Measurements from ENCODE around the gene CCDC137.

Gene CCDC137

DNA sequence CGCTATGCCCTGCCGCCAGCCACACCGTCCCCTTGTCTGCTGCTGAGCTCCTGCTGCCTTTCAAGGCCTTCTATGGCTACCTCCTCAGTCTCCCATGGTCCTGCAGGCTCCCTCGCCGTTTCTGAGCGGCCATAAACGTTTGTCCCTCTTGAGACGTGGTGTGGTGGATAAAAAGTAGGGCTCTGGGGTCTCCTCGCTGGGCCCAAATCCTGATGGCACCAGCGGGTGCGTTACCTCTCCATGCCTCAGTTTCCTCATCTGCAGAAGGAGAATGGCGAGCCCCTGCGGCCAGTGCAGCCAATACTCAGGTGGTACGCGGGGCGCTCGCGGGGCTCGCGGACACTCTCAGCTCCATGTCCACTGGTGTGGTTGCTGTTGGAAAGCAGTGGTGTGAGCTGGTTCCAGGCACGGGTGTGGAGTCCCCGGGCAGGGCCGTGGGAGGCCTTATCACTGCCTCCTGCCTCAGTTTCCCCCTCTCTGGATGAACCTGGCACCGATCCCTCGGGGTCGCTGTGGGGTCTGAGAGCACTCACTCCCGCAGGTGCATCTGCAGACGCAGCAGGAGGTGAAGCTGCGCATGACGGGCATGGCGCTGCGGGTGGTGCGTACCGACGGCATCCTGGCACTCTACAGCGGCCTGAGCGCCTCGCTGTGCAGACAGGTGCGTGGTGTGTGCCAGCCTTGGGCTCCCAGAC lies 48.0 kb downstream of the CCDC137 start:
- DNase-seq (ENCODE audit: low read depth in 4 of 4, low spot score in 1 of 4) = no peak

DNA sequence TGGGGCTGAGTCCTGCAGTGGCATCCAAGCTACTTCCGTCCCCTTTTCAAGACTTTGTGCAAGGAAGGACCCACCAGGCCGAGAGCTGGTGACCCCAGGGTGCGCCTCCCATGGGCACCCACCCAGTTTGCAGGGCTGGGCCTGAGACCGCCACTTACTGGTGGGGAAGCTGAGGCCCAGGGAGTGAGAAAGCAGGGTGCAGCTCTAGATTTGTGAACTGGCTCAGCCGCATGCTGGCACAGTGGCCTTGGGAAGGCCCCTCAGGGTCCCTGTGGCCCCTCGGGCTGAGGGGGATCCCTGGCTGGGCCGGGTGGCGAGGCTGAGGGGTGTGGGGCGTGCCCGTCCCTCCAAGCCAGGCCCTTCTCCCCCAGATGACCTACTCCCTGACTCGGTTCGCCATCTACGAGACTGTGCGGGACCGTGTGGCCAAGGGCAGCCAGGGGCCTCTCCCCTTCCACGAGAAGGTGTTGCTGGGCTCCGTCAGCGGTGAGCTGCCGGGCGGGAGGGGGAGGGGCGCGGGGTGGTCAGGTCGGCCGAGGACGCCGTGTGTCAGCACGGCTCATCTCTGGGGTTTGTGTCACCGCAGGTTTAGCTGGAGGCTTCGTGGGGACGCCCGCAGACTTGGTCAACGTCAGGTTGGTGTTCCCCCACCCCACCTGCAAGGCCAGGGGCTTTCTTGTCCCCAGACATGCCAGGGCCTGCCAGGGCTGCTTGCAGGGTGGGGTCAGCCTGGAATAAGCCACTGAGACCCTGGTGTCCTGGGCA lies 48.8 kb downstream of the CCDC137 start:
- DNase-seq (ENCODE audit: low read depth in 4 of 4, low spot score in 1 of 4) = no peak

DNA sequence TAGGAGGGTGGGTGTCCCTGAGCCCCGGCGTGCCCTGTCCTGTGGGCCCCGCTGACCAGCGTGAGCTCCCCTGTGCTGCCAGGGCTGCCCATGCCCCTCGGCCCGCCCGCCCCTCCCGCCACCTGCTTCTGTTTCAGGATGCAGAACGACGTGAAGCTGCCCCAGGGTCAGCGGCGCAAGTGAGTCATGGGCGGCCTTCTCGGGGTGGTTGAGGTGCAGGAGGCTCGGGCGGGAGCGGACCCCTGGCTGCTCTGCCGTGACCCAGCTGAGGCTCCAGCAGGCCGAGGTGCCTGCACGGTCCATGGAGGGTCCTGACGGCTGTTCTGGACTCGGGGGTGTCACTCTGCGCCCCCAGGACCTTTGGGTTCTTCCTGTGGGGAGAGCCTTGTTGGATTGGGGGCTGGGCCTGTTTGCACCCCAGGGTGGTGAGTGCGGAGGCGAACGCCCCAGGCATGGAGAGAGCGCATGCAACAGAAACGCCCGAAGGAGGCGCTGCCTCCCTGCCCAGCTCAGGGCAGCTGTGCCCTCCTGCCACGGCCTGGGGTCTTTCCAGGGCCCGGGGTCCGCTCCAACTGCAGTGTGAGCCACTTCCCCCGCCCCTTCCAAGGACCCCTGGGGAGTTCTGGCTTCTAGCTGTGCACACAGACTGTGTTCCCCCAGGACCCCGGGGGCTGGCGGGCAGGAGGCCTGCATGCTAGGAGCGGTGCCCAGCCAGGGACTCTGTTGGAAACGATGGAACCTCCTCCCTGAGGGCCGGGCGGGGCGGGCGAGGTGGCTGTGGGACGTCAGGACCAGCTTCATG lies 49.5 kb downstream of the CCDC137 start:
- no peak for DNase-seq (ENCODE audit: low read depth in 4 of 4, low spot score in 1 of 4)

DNA sequence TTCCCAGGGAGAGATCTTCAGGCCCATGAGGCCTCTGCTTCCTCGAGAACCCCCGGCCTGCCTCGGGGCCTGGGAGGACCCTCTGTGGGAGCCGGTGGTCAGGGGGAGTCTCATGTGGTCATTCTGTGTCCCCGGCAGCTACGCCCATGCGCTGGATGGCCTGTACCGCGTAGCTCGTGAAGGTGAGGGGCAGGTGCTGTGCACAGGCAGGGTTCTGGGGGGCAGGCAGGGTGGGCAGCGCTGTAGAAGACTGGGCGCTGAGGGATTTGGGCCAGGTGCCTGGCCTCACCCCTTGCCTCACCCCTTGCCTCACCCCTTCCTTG lies 50.1 kb downstream of the CCDC137 start:
- DNase-seq (ENCODE audit: low read depth in 4 of 4, low spot score in 1 of 4) = no peak

DNA sequence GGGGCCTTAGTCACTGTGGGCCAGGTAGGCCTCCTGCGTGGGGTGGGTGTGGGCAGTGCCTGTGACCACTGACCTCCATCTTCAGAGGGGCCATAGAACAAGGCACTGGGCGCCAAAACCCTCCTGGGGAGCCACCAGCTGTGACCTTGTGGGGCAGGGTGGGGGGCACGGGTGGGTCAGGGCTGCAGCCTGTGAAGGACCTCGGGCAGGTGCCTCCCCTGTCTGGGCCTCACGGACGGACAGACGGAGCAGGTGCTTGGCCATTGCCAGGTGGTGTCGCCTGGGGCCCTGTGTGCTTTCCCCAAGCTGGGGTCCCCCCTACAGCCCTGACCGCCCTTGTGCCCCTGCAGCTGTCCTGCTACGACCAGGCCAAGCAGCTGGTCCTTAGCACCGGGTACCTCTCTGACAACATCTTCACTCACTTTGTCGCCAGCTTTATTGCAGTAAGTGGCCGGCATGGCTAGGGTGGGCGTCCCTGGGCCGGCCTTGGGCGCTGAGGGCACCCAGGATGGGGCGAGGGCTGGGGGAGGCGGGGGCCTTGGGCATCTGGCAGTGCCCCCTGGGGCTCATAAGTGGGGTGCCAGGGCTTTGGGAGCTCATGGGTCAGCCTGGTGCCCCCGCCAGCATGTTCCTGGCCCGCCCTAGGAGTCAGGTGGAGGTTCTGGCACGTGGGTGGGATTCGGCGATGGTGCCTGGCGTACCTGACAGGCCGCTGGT lies 50.7 kb downstream of the CCDC137 start:
- DNase-seq (ENCODE audit: low read depth in 4 of 4, low spot score in 1 of 4) = no peak

DNA sequence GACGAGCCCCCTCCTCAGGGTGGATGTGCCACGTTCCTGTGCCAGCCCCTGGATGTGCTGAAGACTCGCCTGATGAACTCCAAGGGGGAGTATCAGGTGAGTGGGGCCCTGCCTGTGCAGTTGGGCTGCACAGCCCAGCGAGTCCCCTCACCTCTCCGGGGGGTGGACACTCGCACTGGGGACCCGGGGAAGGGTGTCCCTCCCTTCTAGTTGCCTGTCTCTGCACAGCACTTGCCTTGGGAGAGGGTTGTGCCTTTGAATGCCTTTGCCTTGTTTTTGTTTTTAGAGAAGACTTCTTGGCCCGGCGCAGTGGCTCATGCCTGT lies 51.2 kb downstream of the CCDC137 start:
- no peak for DNase-seq (ENCODE audit: low read depth in 4 of 4, low spot score in 1 of 4)

DNA sequence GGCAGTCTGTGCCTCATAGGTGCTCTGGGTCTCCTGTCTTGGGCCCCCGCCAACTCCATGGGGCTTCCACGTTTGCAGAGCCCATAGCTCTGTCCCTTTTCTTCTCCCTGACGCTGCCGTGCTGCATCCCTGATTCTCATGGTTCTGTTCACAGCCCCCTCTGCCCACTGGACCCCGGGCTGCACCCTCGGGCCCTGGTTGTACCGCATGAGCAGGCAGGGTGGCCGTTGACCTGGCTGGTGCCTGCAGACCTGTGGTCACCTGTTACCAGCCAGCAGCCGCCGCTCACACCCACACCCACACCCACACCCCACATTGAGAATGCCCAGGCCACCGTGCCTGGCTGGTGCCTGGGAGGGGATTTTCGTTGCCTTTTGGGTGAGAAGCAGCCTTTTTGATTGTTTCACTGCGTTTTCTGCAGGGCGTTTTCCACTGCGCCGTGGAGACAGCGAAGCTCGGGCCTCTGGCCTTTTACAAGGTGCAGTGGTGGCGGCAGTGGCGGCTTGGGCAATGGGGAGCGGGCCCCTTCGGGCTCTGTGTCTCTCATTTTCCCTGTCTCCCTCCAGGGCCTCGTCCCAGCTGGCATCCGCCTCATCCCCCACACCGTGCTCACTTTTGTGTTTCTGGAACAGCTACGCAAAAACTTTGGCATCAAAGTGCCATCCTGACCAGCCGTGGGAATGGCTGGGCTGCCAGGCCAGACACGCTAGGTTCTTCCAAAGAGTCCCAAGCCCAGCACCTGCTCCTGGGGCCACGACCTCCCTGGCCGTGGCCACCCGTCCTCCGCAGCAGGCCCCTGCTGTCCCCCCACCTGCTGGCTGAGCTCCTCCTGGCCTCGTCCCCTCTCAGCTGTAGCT lies 53.1 kb downstream of the CCDC137 start:
- DNase-seq (ENCODE audit: low read depth in 4 of 4, low spot score in 1 of 4) = no peak

DNA sequence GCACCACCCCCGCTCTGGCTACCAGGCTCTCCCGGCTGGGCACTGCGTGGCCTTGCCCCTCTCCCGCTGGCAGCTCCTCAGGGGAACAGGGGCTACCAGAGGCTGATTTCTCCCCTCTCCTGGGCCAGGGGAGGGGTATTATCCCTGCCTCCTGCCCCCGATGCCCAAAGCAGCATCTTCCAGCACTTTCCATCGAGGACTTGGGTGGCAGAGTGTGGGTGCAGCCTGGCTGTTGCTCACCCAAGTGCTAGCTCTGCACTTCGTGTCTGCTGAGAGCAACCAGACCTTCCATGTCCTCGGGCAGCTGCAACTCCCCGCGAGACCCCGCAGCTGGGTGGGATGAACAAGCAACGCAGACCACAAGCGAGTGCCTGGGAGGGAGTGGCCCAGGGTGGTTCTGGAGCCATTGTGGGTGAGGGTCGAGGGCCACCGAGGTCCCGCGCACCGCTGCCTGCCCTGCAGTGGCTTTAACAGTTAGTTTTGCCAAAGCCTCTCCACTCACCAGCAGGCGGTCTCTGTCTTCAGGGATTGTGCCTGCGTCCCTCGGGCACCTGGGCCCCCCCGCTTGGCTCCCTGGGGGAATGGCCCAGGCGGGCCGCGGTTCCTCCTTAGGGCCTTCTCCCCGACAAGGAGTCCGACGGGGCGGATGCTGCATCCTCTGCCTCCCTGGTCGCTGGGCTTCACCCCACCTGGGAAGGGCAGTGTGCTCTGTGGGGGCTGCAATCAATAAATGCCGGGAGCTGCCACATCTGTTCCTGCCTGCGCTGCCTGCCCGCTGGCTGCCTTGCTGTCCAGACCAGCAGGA lies 53.9 kb downstream of the CCDC137 start:
- no peak for DNase-seq (ENCODE audit: low read depth in 4 of 4, low spot score in 1 of 4)

DNA sequence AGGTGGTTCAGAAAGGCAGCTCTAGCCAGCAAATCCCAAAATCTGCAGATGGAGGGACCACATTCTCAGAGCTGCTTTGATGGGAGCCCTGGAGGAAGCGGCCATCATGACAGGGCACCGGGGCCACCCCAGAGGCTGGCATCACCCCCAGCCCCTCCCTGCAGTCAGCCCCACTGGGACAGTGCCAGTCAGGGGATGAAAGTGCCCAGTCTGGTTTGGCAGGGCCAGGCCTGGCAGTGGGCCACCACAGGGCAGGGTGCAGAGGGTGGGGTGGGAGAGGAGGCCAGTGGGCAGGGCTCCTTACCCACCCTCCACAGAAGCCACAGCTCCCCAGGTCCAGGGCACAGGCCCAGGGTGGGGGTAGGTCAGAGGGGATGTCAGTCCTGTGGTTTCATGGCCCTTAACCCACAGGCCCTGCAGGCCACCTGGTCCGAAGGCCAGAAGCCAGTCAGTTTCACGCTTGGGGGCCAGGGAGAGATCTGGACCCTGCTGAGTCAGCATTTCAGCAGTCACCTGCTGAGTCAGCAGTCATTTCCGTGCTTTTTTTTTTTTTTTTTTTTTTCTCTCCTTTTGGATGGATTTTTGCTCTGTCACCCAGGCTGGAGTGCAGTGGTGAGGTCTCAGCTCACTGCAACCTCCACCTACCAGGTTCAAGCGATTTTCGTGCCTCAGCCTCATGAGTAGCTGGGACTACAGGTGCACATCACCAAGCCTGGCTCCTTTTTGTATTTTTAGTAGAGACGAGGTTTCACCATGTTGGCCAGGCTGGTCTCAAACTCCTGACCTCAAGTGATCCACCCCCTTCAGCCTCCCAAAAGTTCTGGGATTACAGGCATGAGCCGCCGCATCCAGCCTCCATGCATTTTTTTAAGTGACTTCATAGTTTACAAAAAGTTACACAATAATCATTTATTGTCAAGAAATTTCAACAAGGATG lies 55.9 kb downstream of the CCDC137 start:
- DNase-seq (ENCODE audit: low read depth in 4 of 4, low spot score in 1 of 4) = no peak
